Ectodermal cell (in vitro differentiated cells): Measurements from ENCODE around the gene HAPLN3. TPM values are rescaled to one million over a fixed set of nuclear protein-coding genes. Genes with fewer than 3 reads are reported as not detected.
A peak's percentile ranks its signal among the peaks of the same experiment; 100 is the strongest.
"Not testable (repeated sequence)": the region's sequence is repeated elsewhere in the genome, so short reads cannot be mapped to it uniquely, and the experiment has no call there.

ENCODE experiments used
- H3K27ac ChIP-seq: 2 replicates; pipeline ENCODE4 v1.7.0; 2013; ENCODE audit warnings: mild to moderate bottlenecking, low read depth, low read length; ENCODE audit not compliant: insufficient read depth, poor library complexity, severe bottlenecking
- H3K27me3 ChIP-seq: 2 replicates; pipeline ENCODE4 v1.7.0; 2013; ENCODE audit warnings: mild to moderate bottlenecking, low read length; ENCODE audit not compliant: insufficient read depth, control insufficient read depth, poor library complexity, severe bottlenecking
- H3K36me3 ChIP-seq: one replicate; pipeline ENCODE4 v1.7.0; 2013; ENCODE audit warnings: low read length; ENCODE audit not compliant: control insufficient read depth, insufficient read depth
- H3K4me1 ChIP-seq: one replicate; pipeline ENCODE4 v1.7.0; 2013; ENCODE audit warnings: low read length; ENCODE audit not compliant: control insufficient read depth, insufficient read depth
- H3K4me3 ChIP-seq: 2 replicates; pipeline ENCODE4 v1.7.0; 2013; ENCODE audit warnings: low read depth, low read length, control low read depth; ENCODE audit not compliant: insufficient read depth
- H3K9me3 ChIP-seq: 2 replicates; pipeline ENCODE4 v1.7.0; 2013; ENCODE audit warnings: mild to moderate bottlenecking, low read length, moderate library complexity; ENCODE audit not compliant: control insufficient read depth
- WGBS, 2 experiments: methylation state at CpG; one replicate each; pipeline ENCODE4 v1.1.7; 2013; ENCODE audit warnings: missing lambda C conversion rate in 2 of 2; 5-methylcytosine and 5-hydroxymethylcytosine counted together
- polyA plus RNA-seq, 4 experiments: library from polyadenylated mRNA; stranded (reverse); fragments of 50-300 nt; gene quantifications; one replicate each; pipeline ENCODE4 v1.2.3, GENCODE V29; 2013

The HAPLN3 gene, protein sequence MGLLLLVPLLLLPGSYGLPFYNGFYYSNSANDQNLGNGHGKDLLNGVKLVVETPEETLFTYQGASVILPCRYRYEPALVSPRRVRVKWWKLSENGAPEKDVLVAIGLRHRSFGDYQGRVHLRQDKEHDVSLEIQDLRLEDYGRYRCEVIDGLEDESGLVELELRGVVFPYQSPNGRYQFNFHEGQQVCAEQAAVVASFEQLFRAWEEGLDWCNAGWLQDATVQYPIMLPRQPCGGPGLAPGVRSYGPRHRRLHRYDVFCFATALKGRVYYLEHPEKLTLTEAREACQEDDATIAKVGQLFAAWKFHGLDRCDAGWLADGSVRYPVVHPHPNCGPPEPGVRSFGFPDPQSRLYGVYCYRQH
- 4.6 TPM for polyA plus RNA-seq (2013, experiment 1 of 4)
- 5.1 TPM for polyA plus RNA-seq (2013, experiment 2 of 4)
- polyA plus RNA-seq (2013, experiment 3 of 4) = 3.1 TPM
- 2.6 TPM for polyA plus RNA-seq (2013, experiment 4 of 4)

GRCh38 chr15:88894819-88895767 is at the start of gene HAPLN3:
Gene HAPLN3 (minus strand): TSS chr15:88895544. CDS start chr15:88887298, 8,246 bp downstream.
- Histone ChIP-seq H3K9me3 (no peaks in the 10 kb centered on the region), H3K4me3 (peak within 1 kb of the TSS; percentile 29), H3K27ac (no peak within 1 kb of the TSS), H3K27me3 (peaks cover 22% of the 10 kb centered on the region), H3K4me1 (peaks cover 23% of the 10 kb centered on the region), H3K36me3 (no peaks in the 10 kb centered on the region)
- WGBS, 2 experiments = 1 to 2% methylated on average over 70 of the region's 70 CpGs

GRCh38 chr15:88940110-88940675 is 44.8 kb upstream of the HAPLN3 start:
- Histone ChIP-seq H3K27ac (no peak overlapping the region), H3K4me1 (no peaks in the 10 kb centered on the region), H3K4me3 (no peak overlapping the region), H3K27me3 (no peaks in the 10 kb centered on the region), H3K36me3 (no peaks in the 10 kb centered on the region), H3K9me3 (no peaks in the 10 kb centered on the region)
- WGBS, 2 experiments = 89 to 97% methylated on average over 4 of the region's 4 CpGs

DNA sequence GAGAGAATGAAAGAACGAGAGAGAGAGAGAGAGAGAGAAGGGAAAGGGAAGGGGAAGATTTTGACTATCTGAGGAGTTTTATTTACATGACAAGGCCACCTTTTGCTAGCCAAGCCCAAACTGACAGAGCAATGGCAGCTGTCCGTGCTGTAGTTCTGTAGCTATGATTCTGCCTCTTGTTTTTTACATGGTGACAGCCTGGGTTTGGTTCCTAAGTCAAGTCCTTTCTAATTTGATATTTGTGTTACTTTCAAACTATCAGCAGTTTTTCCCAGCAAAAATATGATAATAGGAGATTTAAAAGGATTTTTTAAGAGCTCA is 44.1 kb upstream of the HAPLN3 start:
- H3K36me3 ChIP-seq = no peaks in the 10 kb centered on the region
- WGBS, 2 experiments = 44 to 57% methylated on average over 2 of the region's 2 CpGs

GRCh38 chr15:88938802-88939485 is 43.6 kb upstream of the HAPLN3 start:
- Histone ChIP-seq H3K27me3 (no peaks in the 10 kb centered on the region), H3K36me3 (no peaks in the 10 kb centered on the region), H3K27ac (no peak overlapping the region), H3K9me3 (no peaks in the 10 kb centered on the region), H3K4me1 (no peaks in the 10 kb centered on the region), H3K4me3 (no peak overlapping the region)
- 91 to 92% methylated on average over 15 of the region's 15 CpGs for WGBS, 2 experiments

More for the DNA sequence above, 44.1 kb upstream of the HAPLN3 start:
- Histone ChIP-seq H3K4me3 (no peak overlapping the region), H3K27ac (no peak overlapping the region), H3K9me3 (no peaks in the 10 kb centered on the region), H3K27me3 (no peaks in the 10 kb centered on the region), H3K4me1 (no peaks in the 10 kb centered on the region)

DNA sequence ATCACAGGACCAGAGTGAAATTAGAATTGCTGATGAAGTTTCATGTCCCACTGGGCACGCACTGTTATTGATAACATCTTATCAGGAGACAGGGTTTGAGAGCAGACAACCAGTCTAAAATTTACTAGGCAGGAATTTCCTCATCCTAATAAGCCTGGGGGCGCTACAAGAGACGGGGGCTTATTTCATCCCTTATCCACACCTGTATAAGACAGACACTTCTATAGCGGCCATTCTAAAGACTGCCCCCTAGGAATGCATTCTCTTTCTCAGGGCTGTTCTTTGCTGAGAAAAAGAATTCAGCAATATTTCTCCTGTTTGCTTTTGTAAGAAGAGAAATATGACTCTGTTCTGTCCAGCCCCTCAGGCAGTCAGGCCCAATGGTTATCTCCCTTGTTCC is 39.1 kb upstream of the HAPLN3 start:
- not testable (repeated sequence) for H3K36me3 ChIP-seq, H3K4me1 ChIP-seq, H3K27ac ChIP-seq, H3K4me3 ChIP-seq, H3K27me3 ChIP-seq, H3K9me3 ChIP-seq
- 95 to 97% methylated on average over 4 of the region's 4 CpGs for WGBS, 2 experiments

- Histone ChIP-seq H3K27ac (no peak overlapping the region), H3K9me3 (peaks cover under 1% of the 10 kb centered on the region), H3K4me3 (no peak overlapping the region), H3K27me3 (no peaks in the 10 kb centered on the region), H3K36me3 (no peaks in the 10 kb centered on the region), H3K4me1 (no peaks in the 10 kb centered on the region)
- WGBS, 2 experiments = 94 to 97% methylated on average over 1 of the region's 1 CpG
Measured at GRCh38 chr15:88932875-88933330, 37.6 kb upstream of the HAPLN3 start.

- peaks cover 3% of the 10 kb centered on the region for H3K9me3 ChIP-seq
- no peak overlapping the region for H3K4me3 ChIP-seq
- no peaks in the 10 kb centered on the region for H3K4me1 ChIP-seq
- no peak overlapping the region for H3K27ac ChIP-seq
- WGBS, 2 experiments = 85 to 89% methylated on average over 4 of the region's 4 CpGs
- H3K36me3 ChIP-seq = no peaks in the 10 kb centered on the region
- no peaks in the 10 kb centered on the region for H3K27me3 ChIP-seq
Measured at GRCh38 chr15:88932271-88932874, 37.0 kb upstream of the HAPLN3 start.

- Histone ChIP-seq H3K9me3 (peaks cover 3% of the 10 kb centered on the region), H3K27ac (no peak overlapping the region), H3K4me1 (no peaks in the 10 kb centered on the region), H3K4me3 (no peak overlapping the region), H3K27me3 (no peaks in the 10 kb centered on the region), H3K36me3 (no peaks in the 10 kb centered on the region)
- 88 to 100% methylated on average over 1 of the region's 2 CpGs for WGBS, 2 experiments
Measured at GRCh38 chr15:88930579-88930978, 35.2 kb upstream of the HAPLN3 start.

GRCh38 chr15:88929358-88930098 is 34.2 kb upstream of the HAPLN3 start:
- not testable (repeated sequence) for H3K4me1 ChIP-seq, H3K9me3 ChIP-seq, H3K27me3 ChIP-seq, H3K36me3 ChIP-seq, H3K4me3 ChIP-seq, H3K27ac ChIP-seq
- 76 to 89% methylated on average over 2 to 3 of the region's 3 CpGs for WGBS, 2 experiments
